ENCODE measurements around the gene SWT1.

GRCh38 chr1:185262151-185262550 is 105.2 kb downstream of the SWT1 start:
- no peak for TF ChIP-seq CTCF (conservative IDR thresholded peaks at IDR 0.05)
- no peak for TF ChIP-seq ZFX (IDR thresholded peaks at IDR 0.05)
